Measurements from ENCODE around the gene CHKA.

The CHKA gene

DNA sequence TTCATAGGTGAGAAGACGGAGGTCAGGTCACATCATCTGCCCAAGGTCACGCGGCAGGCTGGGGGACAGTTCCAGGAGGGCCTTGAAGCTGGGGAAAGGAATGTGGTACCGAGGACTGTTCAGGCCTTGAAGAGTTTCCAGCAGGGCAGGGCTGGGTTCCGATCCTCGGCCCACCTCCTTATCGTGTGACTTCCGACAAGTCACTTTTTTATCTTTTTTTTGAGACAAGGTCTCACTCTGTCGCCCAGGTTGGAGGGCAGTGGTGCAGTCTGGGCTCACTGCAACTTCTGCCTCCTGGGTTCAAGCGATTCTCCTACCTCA is 90.1 kb downstream of the CHKA start:
- no peak for DNase-seq (ENCODE audit: low read depth in 3 of 3)

DNA sequence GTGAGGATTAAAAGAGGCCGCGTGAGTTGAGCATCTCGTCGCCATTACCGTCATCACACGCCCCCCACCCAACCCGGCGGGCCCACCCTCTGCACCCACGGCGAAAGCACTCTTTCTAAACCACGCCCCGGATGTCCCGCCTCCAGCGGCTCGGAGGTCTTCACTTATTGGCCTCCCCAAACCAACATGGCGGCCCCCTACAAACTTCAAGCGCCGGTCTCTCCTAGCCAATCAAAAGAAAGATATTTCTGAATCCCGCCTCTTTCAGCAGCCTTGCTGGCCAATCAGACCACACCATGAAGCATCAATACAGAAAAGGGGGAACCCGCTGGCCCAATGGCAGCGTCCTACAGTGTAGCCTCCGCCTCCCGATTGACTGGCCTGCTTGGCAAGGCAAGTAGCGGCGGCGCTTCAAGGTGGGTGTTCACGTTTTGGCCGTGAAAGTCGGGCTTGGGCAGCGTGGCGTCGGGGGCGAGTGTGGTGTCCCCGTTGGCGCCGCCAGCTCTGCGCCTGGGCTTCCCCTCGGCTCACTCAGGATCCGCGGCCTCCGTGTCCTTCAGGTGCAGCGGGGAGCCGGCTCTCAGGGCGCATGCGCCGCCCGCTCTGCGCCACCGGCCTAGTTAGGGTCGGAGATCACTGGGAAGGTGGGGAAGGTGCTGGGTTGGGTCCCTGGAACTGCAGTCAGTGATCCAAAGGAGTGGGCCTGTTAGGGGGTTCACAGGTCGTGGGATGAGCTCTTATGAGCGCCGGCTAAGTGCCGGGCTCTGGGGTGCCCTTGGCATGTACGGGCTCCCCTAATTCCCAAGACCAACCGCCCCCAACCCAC is 90.7 kb downstream of the CHKA start, which contains the start of gene NDUFS8:
Gene NDUFS8, plus strand, starts transcription at position 364 of the 826 bp plus-strand sequence. CDS start 1,471 bp downstream, outside the sequence.
- peak; percentile 95 to 98 (median 96) for DNase-seq (ENCODE audit: low read depth in 3 of 3)

DNA sequence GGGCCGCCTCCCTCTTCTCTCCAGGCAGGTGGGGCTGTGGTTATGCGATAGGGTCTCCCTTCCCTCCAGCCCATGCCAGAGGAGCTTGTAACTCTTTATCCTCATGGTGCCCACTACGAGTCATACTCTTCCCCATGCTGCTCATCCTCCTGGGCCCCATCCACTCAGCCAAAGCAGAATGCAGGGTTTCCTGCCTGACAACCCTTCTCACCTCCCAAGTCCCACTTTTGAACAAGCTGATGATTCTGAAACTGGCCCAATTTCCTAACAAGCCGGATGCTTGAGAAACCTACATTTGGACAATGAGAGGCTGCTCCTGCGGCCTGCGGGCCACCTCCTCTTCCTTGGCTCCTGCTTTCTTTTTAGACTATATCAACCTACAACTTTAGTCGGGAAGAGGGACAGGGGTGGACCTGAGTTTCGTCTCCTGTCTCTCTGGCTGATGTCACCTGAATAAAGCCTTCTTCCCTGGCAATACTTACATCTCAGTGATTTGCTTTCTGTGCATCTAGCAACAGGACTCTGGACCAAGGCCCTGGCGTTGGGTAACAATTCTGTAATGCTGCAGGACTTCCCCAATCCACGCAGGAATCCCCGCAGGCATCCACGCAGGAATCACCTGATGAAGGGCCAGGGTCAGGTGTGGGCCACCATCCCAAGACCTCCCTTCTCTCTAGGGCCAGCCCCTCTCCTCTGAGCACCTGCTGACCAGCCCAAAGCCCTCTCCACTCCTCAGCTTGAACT is 92.2 kb downstream of the CHKA start:
- DNase-seq (ENCODE audit: low read depth in 3 of 3) = no peak

DNA sequence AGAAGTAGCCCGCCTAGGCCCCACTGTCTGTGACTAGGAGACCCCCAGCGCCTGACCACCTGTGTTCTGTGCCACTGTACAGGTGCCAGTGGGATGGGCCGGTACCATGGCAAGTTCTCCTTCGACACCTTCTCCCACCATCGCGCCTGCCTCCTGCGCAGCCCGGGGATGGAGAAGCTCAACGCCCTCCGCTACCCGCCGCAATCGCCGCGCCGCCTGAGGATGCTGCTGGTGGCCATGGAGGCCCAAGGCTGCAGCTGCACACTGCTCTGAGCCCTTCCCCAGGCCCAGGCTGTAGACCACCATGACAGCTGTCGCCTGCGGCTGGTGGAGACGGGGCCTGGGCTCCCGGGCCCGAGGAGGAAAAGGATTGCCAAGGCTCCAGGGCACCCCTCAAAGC is 93.5 kb downstream of the CHKA start:
- no peak for DNase-seq (ENCODE audit: low read depth in 3 of 3)

DNA sequence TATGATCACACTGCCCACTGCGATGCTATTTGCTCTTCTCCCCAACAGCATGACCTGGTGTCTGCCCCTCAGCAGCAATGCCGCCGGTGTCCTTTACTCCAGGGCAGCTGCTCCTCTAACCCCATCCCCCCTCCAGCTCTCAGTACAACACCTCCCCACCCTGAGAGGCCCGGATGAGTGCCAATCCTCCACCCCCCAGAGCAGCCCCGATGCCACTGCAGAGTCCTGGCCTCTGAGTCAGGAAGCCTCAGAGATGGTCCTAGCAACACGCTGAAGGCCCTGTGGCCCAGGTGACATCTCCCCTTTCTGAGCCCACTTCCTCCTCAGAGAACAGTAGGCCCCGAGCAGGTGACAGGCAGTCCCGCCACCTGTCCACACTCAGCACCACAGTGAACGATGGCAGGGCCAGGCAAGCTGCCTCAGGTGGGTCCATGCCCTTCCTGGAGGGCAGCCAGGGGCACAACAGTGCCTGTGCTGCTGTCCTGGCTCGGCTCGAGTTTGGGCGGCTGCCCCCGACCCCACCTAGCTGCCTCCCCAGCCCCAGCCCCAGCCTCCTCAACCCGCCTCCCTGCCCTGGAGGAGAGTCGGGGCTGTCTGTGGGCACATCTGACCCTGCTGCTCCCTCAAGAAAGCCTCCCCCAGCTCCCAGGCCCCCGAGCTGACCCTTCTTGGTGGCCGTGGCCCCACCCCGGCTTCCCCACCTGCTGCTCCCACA is 94.6 kb downstream of the CHKA start:
- no peak for DNase-seq (ENCODE audit: low read depth in 3 of 3)

DNA sequence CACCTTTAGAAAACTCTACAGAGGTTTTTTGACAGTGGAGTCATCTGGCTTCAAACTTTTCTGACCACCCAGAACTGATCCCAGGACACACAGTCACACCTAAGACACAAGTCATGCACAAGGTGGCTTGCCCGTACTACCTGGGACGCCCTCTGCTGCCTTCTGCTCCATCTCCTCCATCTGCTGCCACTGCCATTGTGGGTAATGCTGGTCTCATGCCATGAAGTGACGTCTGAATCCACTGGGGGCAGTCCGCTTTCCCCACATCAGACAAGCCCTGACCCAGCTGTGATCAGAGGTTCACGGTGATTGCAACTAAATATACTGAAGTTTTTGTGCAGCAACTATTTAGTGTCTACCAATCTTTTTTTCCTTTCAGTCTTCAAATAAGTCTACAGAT is 96.1 kb downstream of the CHKA start:
- DNase-seq (ENCODE audit: low read depth in 3 of 3) = no peak

DNA sequence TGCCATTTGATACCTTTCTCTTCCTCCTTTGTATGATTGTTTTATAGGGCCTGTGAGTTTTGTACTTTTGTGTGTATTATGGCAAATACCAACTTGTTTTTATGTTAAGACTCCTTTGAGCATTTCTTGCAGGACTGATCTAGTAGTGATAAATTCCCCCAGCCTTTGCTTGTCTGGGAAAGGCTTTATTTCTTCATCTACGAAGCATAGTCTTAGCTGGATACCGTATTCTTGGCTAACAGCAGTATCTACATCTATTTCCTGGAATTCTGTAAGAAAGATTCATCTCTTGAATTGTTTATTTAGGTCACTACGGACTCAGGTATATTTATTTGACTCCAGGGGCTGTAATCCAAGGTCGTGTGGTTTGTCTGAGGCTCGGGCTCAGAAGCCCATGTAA is 96.7 kb downstream of the CHKA start:
- no peak for DNase-seq (ENCODE audit: low read depth in 3 of 3)

DNA sequence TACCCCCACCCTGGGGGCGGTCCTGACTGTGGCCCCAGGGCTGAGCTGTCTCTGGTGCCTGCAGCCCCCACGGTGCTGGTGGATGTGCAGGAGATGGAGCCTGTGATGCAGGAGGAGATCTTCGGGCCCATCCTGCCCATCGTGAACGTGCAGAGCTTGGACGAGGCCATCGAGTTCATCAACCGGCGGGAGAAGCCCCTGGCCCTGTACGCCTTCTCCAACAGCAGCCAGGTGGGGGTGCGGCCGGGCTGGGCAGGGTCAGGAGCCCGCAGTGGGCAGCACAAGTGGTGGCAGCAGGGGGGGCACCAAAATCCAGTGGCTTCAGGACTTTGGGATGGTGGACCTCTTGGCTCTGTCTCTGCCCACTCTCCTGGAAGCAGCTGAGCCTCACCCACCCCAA is 98.7 kb downstream of the CHKA start:
- no peak for DNase-seq (ENCODE audit: low read depth in 3 of 3)

DNA sequence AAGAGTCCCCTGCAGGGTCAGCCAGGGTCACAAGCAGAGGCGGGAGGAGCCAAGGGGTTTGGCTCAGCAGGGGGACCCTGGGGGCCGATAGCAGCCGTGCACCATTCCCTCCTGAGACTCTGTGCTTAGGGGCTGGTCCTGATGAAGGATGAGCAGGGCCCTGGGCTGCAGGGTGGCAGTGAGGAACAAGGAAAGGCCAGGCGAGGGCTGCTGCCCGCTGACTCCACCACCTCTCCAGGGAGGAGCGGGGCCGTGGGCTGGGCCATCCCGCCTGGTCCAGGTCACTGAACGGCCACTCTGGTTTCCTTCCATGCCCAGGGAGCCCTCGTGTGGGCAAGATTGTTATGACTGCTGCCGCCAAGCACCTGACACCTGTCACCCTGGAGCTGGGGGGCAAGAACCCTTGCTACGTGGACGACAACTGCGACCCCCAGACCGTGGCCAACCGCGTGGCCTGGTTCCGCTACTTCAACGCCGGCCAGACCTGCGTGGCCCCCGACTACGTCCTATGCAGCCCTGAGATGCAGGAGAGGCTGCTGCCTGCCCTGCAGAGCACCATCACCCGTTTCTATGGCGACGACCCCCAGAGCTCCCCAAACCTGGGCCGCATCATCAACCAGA is 99.9 kb downstream of the CHKA start:
- no peak for DNase-seq (ENCODE audit: low read depth in 3 of 3)

DNA sequence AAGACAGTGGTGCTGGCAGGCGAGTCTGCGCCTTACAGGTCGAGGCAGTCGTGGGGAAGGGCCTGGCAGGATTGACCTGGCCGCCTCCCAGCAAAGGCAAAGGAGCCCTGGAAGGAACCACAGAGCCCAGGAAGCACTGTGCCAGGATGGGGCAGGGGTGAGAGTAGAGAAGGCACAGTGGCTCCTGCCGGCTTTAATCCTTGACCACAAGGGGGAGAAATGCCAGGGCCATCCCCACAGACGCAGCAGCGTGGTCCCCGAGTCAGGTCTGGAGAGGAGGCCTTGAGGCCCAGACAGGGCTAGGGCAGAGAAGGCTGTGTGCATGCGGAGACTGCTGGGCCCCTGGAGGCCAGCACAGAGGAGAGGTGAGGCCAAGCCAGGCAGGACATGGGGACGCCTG is 100.6 kb downstream of the CHKA start:
- DNase-seq (ENCODE audit: low read depth in 3 of 3) = no peak

DNA sequence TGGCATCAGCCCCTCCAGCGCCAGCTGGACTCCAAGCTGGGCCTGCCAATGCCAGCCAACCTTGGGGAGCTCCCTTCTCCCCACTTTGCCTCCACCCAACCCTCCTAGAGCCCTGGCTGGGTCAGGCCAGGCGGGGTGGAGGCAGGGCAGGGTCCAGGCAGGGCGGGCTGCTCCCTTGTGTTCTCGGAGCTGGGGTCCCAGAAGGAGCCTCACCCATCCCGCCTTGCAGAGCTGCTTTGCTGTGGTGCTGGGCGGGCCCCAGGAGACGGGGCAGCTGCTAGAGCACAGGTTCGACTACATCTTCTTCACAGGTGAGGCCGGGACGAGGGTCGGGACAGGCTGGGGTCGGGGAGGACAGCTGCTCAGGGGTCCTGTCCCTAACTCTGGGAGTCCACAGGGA is 101.7 kb downstream of the CHKA start:
- no peak for DNase-seq (ENCODE audit: low read depth in 3 of 3)

DNA sequence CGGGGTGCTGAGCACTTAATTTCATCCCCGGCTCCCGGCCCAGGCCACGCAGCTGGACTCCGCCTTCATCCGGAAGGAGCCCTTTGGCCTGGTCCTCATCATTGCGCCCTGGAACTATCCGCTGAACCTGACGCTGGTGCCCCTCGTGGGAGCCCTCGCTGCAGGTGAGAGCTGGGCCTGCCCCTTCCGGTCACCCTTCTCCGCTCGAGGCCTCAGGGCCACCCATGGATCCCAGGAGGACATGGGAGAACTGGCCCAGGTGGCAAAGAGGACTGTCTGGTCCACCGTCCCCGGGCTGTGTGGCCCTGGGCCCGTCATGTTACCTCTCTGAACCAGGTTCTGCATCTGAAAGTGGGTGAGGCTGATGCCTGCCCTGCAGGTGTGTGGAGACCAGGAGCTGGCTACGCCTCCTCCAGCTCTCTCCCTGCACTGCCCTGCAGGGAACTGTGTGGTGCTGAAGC is 102.4 kb downstream of the CHKA start:
- no peak for DNase-seq (ENCODE audit: low read depth in 3 of 3)

DNA sequence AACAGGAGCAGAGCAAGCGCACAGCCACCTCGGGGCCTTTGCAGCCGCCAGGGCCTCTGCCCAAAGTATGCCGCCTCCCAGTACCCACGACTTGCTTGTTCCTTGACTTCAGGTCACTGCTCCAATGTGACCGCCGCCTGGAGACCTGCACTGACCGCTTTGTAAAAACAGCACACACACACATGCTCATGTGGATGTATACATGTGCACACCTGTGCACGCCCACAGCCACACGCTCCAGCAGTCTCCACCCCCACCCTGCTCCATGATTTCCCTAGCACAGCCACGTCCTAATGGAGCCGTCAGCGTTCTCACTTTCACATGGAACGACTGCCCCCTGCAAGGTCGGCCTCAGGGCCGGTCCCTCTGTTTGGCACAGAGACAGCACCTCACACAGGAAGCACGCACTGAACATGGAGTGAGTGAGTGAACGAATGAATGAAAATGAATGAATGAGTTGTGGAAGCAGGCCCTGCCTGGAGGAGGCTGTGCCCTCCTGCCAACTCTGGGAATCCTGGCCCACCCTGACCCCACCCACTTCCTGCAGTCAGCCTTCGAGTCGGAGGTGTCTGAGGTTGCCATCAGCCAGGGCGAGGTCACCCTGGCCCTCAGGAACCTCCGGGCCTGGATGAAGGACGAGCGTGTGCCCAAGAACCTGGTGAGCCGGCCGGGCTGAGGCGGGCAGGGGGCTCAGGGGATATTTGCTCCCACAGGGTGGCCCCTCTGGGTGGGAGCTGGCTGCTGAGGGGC is 103.0 kb downstream of the CHKA start:
- no peak for DNase-seq (ENCODE audit: low read depth in 3 of 3)

DNA sequence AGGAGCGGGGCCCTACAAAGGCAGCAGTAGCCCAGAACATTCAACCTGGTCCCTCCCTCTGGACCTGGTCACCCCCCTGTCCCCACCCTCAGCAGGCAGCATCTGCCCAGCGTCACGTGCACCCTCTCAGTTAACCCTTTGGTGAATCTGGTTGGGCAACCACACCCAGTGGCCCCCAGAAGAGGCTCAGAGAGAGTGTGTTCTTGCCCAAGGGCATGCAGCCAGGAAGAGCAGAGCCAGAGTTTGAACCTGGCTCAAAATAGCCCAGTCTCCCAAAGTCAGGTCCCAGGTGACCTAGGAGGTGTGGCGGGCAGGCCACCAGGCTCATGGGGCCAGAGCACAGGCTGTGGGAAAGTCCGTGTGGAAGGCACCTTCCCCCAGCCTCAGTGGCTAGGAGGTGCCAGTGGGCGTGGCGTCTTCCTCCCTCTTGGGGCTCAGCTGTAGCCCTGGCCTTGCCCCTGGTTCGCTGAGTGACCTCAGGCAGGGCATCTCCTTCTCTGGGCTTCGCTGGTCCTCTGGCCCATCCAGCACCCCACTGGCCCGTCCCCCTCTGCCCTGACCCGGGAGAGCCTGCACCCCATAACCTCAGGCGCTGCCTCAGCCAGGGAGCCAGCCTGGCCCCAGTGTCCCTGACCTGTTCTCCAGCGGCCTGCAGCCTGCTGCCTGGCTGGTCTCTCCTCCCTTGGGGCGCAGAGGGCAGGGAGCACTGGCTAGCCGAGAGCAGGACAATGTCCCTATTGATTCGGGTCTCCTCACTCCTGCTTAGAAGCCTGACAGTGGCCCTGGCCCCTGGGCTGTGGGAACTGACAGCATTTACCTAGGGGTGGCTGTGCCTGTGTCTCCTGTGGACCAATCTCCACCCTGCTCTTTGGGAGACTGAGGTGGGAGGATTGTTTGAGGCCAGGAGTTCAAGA is 104.0 kb downstream of the CHKA start:
- DNase-seq (ENCODE audit: low read depth in 3 of 3) = no peak

DNA sequence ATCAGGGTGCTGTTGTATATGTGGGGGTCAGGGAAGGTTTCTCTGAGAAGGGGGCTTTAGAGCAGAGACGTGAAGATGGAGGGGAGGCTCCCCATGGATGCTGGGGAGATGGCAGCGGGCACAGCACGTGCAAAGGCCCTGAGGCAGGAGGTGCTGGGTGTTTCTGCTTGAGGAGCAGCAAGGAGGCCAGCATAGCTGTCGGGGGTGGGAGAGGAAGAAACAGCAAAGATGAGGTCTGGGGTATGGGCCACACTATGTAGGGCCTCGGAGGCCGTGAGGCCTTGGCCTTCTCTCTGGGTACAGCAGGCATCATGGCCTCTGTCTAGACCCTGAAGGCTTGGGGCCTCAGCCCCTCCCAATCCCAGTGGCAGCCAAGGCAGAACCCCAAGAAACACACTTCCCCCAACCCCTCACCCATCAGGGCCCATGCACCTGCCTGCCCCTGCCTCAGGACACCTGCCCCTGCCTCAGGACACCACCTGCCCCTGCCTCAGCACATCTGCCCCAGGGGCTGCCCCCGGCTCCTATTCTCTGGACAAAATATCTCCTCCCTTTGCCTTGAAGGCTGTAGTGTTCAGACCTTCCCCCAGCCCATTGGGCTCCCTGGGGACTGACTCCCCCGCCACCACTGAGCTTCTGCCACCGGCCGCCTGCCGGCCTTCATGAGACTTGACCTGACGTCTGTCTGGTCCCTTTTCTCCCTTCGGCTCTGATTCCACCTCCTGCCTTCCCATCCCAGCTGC is 104.9 kb downstream of the CHKA start:
- DNase-seq (ENCODE audit: low read depth in 3 of 3) = no peak

DNA sequence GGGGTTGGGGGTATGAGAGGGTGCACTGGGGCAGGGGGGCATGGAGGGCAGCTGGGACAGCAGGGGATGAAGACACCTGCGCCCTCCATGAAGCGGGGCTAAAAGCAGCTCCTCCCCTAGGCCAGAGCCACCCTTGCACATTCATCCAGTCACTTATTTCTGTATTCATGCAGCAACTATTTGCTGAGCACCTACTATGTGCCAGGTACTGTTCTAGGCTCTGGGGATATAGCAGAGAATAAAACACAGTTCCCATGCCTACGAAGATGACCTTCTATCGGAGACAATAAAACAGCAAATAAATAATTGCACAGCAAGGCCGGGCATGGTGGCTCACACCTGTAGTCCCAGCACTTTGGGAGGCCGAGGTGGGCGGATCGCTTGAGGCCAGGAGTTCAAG is 105.7 kb downstream of the CHKA start:
- DNase-seq (ENCODE audit: low read depth in 3 of 3) = no peak

DNA sequence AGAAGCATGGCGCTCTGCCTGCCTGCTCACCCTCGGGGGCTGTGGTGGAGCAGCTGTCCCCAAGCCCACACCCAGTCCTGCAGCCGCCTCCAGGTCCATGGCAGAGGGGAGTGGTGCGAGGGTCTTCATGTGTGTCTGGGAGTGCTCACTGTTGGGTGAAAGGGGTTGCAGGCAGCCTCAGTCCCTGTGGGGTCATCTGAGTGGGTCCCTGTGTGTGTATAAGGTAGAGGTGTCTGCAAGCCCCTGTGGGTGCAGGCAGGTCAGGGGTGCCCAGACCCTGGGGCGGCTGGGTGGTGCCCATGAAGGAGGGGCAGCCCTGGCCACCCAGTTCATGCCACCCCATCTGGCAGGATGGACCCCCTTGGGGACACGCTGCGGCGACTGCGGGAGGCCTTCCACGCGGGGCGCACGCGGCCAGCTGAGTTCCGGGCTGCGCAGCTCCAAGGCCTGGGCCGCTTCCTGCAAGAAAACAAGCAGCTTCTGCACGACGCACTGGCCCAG is 106.2 kb downstream of the CHKA start:
- DNase-seq (ENCODE audit: low read depth in 3 of 3) = no peak

DNA sequence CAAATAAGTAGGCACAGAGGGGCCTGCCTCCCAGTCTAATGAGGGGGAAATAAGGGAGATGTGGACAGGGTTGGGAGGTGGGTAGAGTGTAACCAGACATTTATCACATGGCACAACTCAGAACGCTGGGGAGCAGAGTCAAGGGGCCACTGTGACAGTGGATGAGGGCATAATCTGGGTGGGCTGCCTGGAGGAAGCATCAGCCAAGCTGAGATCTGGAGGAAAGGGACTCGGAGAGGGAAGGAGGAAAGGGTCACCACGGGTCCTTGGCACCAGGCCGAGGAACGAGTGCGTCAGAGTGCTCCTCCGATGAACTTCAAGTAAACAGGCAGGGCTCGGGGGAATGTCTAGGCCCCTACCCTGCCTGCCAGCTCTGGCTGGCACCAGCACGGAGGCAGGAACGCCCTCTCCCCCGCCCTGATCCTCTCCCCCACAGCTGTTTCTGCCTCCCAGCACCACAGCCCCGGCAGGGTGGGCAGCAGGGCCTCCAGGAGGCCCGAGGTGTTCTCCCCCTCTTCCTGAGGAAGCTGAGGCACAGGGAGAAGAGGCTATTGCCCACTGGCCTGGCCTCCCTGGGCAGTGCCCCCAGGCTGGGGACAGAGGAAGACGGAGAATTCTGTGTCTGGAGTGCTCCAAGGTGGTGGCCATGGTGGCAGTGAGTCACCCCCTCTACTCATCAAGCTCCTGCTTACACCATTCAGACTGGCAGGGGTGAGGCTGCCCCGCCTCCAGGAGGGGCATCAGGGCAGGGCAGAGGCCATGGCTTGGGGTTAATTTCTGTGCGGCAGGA is 106.8 kb downstream of the CHKA start:
- DNase-seq (ENCODE audit: low read depth in 3 of 3) = no peak

Data from stimulated activated CD4-positive, alpha-beta T cell treated with anti-CD3 and anti-CD28 coated beads, TNF-alpha, amount 100 ng/mL, for 24 hours (primary cell).